HG02970 (cell line): Measurements from ENCODE around the gene CD46.

Source experiments
- ATAC-seq: cut with Tn5 transposase; IDR thresholded peaks from one replicate; pipeline ENCODE4 v1.9.1; 2021; ENCODE audit warnings: mild to moderate bottlenecking, moderate library complexity, moderate number of reproducible peaks; ENCODE audit not compliant: unreplicated experiment, low FRiP score

Gene CD46

GRCh38 chr1:207841901-207842300, 90.0 kb downstream of the CD46 start:
- ATAC-seq = no peak

- no peak for ATAC-seq
These were observed 90.7 kb downstream of the CD46 start for GRCh38 chr1:207842506-207842905.

- no peak for ATAC-seq
These were observed 92.5 kb downstream of the CD46 start for GRCh38 chr1:207844371-207844770.
